K562 (cell line): Measurements from ENCODE around the gene DLGAP1.

ENCODE experiments used
- CHD2 ChIP-seq: IDR thresholded peaks from 2 replicates; pipeline ENCODE4 v1.6.1; 2011; ENCODE audit warnings: low read depth, low read length
- CREM ChIP-seq: IDR thresholded peaks from 2 replicates; pipeline ENCODE4 v1.6.1; 2014; ENCODE audit warnings: antibody characterized with exemption, low read depth
- EP300 ChIP-seq: IDR thresholded peaks from 2 replicates; pipeline ENCODE4 v1.6.1; 2012; ENCODE audit warnings: low read length, improper control_type of control experiment
- MYBL2 ChIP-seq, 2 experiments: fragments of 450-650 bp in 1 of 2; sonication (generic) in 1 of 2; formaldehyde crosslinking in 1 of 2; IDR thresholded peaks; 2 replicates each; pipeline versions ENCODE4 v1.6.1 to v1.8.1; 2017 to 2022; ENCODE audit warnings: borderline replicate concordance in 1 of 2, inconsistent platforms in 1 of 2, low read depth in 1 of 2, mild to moderate bottlenecking in 1 of 2, missing genetic modification reagents in 1 of 2, moderate library complexity in 1 of 2
- POLR2A ChIP-seq: fragments of 450-650 bp; conservative IDR thresholded peaks from 2 replicates; pipeline ENCODE4 v1.6.1; 2016
- TCF3 ChIP-seq: sonication (generic); formaldehyde crosslinking; IDR thresholded peaks from 2 replicates; pipeline ENCODE4 v1.4.0; 2020; ENCODE audit warnings: mild to moderate bottlenecking, missing genetic modification reagents
- TF ChIP-seq, protein P1 (sequence below), 2 experiments: fragments of 450-650 bp in 1 of 2; sonication (generic) in 1 of 2; formaldehyde crosslinking in 1 of 2; IDR thresholded peaks in 1 of 2; conservative IDR thresholded peaks in 1 of 2; 2 replicates each; pipeline versions ENCODE4 v1.6.1 to v1.8.1; 2016 to 2023; ENCODE audit warnings: mild to moderate bottlenecking in 2 of 2, moderate library complexity in 2 of 2, inconsistent platforms in 1 of 2, missing genetic modification reagents in 1 of 2
- TF ChIP-seq, protein P2 (sequence below): fragments of 200-600 bp; sonication (generic); IDR thresholded peaks from one replicate; pipeline ENCODE4 v1.6.1; 2012; ENCODE audit warnings: mild to moderate bottlenecking, low read depth, low read length, inconsistent platforms
- TF ChIP-seq, protein P3 (sequence below), 3 experiments: IDR thresholded peaks in 2 of 3; conservative IDR thresholded peaks in 1 of 3; 2 replicates each; pipeline ENCODE4 v1.5.1; 2011 to 2012; ENCODE audit warnings: low read length in 3 of 3, mild to moderate bottlenecking in 3 of 3, control low read depth in 2 of 3, improper control_type of control experiment in 1 of 3, inconsistent platforms in 1 of 3, low read depth in 1 of 3, mixed read lengths in 1 of 3, moderate library complexity in 1 of 3; ENCODE audit not compliant: insufficient read depth in 2 of 3
- TF ChIP-seq, protein P4 (sequence below): fragments of 450-650 bp; conservative IDR thresholded peaks from 2 replicates; pipeline ENCODE4 v1.6.1; 2016; ENCODE audit warnings: missing genetic modification characterization, low read depth, mild to moderate bottlenecking, missing compliant biosample characterization, moderate library complexity

DNA sequence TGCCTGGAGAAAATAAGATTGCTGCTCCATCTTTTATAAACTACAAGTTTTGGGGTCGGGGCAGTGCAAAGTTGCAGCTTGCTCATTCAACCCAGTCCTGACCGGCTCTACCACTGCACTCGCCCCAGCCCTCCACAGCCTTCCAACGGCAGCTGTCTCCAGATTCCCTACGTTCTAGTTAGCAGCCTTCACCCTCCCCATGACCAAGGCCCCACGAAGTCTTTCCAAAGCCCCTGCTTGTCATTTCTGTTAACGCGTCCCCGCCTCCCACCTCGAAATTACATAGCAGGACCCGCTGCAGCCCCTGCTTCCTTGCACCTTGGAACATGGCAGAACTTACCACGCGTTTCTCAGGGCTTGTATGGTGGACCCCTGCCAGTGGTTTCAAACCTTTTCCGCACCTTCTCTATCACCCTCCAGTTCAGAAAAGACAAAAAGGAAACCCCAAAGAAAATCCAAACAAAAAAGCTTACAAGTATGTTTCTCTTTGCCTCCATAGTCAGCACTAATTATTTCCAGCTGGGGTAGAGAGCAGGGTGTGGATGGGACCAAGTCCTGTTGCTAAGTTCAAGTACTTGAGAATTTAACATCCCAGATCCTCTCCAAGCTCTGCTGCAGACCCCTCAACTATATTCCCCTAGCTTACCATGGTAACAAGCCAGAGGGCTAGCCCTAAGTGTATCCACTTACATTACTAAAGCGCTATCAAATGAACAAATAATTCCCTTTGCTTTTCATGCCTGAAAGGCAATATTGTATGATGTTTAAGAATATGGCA lies 843.6 kb downstream of the DLGAP1 start:
- TF ChIP-seq CREM: no peak
- no peak for TF ChIP-seq POLR2A
- no peak for TF ChIP-seq CHD2
- TF ChIP-seq, protein P1, sequence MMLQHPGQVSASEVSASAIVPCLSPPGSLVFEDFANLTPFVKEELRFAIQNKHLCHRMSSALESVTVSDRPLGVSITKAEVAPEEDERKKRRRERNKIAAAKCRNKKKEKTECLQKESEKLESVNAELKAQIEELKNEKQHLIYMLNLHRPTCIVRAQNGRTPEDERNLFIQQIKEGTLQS (IDR thresholded peaks at IDR 0.05): no peak
- TF ChIP-seq, protein P1 (CRISPR knock-in tag; conservative IDR thresholded peaks at IDR 0.05): no peak
- no peak for TF ChIP-seq MYBL2 (IDR thresholded peaks at IDR 0.05; ENCODE audit: low read depth)
- TF ChIP-seq MYBL2 (CRISPR knock-in tag; IDR thresholded peaks at IDR 0.05; ENCODE audit: borderline replicate concordance): no peak
- TF ChIP-seq, protein P2, sequence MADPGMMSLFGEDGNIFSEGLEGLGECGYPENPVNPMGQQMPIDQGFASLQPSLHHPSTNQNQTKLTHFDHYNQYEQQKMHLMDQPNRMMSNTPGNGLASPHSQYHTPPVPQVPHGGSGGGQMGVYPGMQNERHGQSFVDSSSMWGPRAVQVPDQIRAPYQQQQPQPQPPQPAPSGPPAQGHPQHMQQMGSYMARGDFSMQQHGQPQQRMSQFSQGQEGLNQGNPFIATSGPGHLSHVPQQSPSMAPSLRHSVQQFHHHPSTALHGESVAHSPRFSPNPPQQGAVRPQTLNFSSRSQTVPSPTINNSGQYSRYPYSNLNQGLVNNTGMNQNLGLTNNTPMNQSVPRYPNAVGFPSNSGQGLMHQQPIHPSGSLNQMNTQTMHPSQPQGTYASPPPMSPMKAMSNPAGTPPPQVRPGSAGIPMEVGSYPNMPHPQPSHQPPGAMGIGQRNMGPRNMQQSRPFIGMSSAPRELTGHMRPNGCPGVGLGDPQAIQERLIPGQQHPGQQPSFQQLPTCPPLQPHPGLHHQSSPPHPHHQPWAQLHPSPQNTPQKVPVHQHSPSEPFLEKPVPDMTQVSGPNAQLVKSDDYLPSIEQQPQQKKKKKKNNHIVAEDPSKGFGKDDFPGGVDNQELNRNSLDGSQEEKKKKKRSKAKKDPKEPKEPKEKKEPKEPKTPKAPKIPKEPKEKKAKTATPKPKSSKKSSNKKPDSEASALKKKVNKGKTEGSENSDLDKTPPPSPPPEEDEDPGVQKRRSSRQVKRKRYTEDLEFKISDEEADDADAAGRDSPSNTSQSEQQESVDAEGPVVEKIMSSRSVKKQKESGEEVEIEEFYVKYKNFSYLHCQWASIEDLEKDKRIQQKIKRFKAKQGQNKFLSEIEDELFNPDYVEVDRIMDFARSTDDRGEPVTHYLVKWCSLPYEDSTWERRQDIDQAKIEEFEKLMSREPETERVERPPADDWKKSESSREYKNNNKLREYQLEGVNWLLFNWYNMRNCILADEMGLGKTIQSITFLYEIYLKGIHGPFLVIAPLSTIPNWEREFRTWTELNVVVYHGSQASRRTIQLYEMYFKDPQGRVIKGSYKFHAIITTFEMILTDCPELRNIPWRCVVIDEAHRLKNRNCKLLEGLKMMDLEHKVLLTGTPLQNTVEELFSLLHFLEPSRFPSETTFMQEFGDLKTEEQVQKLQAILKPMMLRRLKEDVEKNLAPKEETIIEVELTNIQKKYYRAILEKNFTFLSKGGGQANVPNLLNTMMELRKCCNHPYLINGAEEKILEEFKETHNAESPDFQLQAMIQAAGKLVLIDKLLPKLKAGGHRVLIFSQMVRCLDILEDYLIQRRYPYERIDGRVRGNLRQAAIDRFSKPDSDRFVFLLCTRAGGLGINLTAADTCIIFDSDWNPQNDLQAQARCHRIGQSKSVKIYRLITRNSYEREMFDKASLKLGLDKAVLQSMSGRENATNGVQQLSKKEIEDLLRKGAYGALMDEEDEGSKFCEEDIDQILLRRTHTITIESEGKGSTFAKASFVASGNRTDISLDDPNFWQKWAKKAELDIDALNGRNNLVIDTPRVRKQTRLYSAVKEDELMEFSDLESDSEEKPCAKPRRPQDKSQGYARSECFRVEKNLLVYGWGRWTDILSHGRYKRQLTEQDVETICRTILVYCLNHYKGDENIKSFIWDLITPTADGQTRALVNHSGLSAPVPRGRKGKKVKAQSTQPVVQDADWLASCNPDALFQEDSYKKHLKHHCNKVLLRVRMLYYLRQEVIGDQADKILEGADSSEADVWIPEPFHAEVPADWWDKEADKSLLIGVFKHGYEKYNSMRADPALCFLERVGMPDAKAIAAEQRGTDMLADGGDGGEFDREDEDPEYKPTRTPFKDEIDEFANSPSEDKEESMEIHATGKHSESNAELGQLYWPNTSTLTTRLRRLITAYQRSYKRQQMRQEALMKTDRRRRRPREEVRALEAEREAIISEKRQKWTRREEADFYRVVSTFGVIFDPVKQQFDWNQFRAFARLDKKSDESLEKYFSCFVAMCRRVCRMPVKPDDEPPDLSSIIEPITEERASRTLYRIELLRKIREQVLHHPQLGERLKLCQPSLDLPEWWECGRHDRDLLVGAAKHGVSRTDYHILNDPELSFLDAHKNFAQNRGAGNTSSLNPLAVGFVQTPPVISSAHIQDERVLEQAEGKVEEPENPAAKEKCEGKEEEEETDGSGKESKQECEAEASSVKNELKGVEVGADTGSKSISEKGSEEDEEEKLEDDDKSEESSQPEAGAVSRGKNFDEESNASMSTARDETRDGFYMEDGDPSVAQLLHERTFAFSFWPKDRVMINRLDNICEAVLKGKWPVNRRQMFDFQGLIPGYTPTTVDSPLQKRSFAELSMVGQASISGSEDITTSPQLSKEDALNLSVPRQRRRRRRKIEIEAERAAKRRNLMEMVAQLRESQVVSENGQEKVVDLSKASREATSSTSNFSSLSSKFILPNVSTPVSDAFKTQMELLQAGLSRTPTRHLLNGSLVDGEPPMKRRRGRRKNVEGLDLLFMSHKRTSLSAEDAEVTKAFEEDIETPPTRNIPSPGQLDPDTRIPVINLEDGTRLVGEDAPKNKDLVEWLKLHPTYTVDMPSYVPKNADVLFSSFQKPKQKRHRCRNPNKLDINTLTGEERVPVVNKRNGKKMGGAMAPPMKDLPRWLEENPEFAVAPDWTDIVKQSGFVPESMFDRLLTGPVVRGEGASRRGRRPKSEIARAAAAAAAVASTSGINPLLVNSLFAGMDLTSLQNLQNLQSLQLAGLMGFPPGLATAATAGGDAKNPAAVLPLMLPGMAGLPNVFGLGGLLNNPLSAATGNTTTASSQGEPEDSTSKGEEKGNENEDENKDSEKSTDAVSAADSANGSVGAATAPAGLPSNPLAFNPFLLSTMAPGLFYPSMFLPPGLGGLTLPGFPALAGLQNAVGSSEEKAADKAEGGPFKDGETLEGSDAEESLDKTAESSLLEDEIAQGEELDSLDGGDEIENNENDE: no peak
- TF ChIP-seq, protein P3, sequence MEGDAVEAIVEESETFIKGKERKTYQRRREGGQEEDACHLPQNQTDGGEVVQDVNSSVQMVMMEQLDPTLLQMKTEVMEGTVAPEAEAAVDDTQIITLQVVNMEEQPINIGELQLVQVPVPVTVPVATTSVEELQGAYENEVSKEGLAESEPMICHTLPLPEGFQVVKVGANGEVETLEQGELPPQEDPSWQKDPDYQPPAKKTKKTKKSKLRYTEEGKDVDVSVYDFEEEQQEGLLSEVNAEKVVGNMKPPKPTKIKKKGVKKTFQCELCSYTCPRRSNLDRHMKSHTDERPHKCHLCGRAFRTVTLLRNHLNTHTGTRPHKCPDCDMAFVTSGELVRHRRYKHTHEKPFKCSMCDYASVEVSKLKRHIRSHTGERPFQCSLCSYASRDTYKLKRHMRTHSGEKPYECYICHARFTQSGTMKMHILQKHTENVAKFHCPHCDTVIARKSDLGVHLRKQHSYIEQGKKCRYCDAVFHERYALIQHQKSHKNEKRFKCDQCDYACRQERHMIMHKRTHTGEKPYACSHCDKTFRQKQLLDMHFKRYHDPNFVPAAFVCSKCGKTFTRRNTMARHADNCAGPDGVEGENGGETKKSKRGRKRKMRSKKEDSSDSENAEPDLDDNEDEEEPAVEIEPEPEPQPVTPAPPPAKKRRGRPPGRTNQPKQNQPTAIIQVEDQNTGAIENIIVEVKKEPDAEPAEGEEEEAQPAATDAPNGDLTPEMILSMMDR (IDR thresholded peaks at IDR 0.05 in 2 of 3, conservative IDR thresholded peaks at IDR 0.05 in 1 of 3; ENCODE audit: insufficient read depth in 2 of 3, low read depth in 1 of 3, low read length in 3 of 3): no peak
- no peak for TF ChIP-seq EP300
- no peak for TF ChIP-seq TCF3 (CRISPR knock-in tag)
- TF ChIP-seq, protein P4, sequence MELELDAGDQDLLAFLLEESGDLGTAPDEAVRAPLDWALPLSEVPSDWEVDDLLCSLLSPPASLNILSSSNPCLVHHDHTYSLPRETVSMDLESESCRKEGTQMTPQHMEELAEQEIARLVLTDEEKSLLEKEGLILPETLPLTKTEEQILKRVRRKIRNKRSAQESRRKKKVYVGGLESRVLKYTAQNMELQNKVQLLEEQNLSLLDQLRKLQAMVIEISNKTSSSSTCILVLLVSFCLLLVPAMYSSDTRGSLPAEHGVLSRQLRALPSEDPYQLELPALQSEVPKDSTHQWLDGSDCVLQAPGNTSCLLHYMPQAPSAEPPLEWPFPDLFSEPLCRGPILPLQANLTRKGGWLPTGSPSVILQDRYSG (tag): no peak
